HEK293 (cell line): Measurements from ENCODE around the gene ISM2.

Experiments
- CTCF ChIA-PET: fragments of 350-600 bp; formaldehyde crosslinking; extraction: SDS; loops from one replicate; lab custom pipeline; 2021; ENCODE audit warnings: antibody characterized with exemption; lab: Yijun Ruan, JAX
- POLR2A ChIA-PET: fragments of 300-600 bp; formaldehyde crosslinking; extraction: SDS; loops from one replicate; lab custom pipeline; 2020; ENCODE audit warnings: antibody characterized with exemption, inconsistent platforms; lab: Yijun Ruan, JAX
- H3K27ac ChIP-seq: fragments of 200-500 bp; sonication (Bioruptor generic); 2 replicates; pipeline ENCODE4 v1.5.1; 2014; ENCODE audit warnings: low read depth, low read length, control low read depth, inconsistent platforms; ENCODE audit errors: extremely low read depth
- H3K36me3 ChIP-seq, 2 experiments: fragments of 200-500 bp in 1 of 2; sonication (Bioruptor generic) in 1 of 2; 1 replicate in 1 of 2; 2 replicates in 1 of 2; pipeline ENCODE4 v1.5.1; 2014 to 2017; ENCODE audit warnings: inconsistent platforms in 2 of 2, low read length in 2 of 2; ENCODE audit not compliant: control insufficient read depth in 2 of 2, insufficient read depth in 1 of 2
- H3K4me1 ChIP-seq: fragments of 200-500 bp; sonication (Bioruptor generic); 2 replicates; pipeline ENCODE4 v1.5.1; 2014; ENCODE audit warnings: mild to moderate bottlenecking, low read length, inconsistent platforms; ENCODE audit not compliant: control insufficient read depth, insufficient read depth
- H3K4me3 ChIP-seq: 2 replicates; pipeline ENCODE4 v1.5.1; 2011; ENCODE audit warnings: low read depth, mild to moderate bottlenecking, control low read depth, low read length, moderate library complexity
- H3K9me3 ChIP-seq: fragments of 200-500 bp; sonication (Bioruptor generic); 2 replicates; pipeline ENCODE4 v1.5.1; 2014; ENCODE audit warnings: low read depth, low read length, inconsistent platforms; ENCODE audit not compliant: control insufficient read depth, insufficient read depth
- EGR2 ChIP-seq: fragments of 450-650 bp; formaldehyde crosslinking; IDR thresholded peaks from 2 replicates; pipeline ENCODE4 v1.5.1; 2016; ENCODE audit warnings: low read depth, missing biosample characterization, missing genetic modification characterization
- GFI1B ChIP-seq: fragments of 450-650 bp; formaldehyde crosslinking; IDR thresholded peaks from 2 replicates; pipeline ENCODE4 v1.5.1; 2016; ENCODE audit warnings: missing biosample characterization, missing genetic modification characterization
- MEIS1 ChIP-seq: sonication (generic); formaldehyde crosslinking; IDR thresholded peaks from 2 replicates; pipeline ENCODE4 v1.8.1; 2022; ENCODE audit warnings: missing genetic modification reagents, mild to moderate bottlenecking, borderline replicate concordance
- ZBTB49 ChIP-seq: fragments of 450-650 bp; formaldehyde crosslinking; IDR thresholded peaks from 2 replicates; pipeline ENCODE4 v1.5.1; 2016; ENCODE audit warnings: missing biosample characterization, missing genetic modification characterization, low read depth
- ZBTB8A ChIP-seq: fragments of 450-650 bp; formaldehyde crosslinking; IDR thresholded peaks from 2 replicates; pipeline ENCODE4 v1.5.1; 2016; ENCODE audit warnings: missing biosample characterization, missing genetic modification characterization
- ZFP37 ChIP-seq: fragments of 450-650 bp; formaldehyde crosslinking; IDR thresholded peaks from 2 replicates; pipeline ENCODE4 v1.5.1; 2016; ENCODE audit warnings: missing biosample characterization, missing genetic modification characterization
- ZNF2 ChIP-seq: fragments of 450-650 bp; formaldehyde crosslinking; IDR thresholded peaks from 2 replicates; pipeline ENCODE4 v1.5.1; 2016; ENCODE audit warnings: missing biosample characterization, missing genetic modification characterization
- ZNF433 ChIP-seq: fragments of 450-650 bp; formaldehyde crosslinking; IDR thresholded peaks from 2 replicates; pipeline ENCODE4 v1.5.1; 2016; ENCODE audit warnings: missing biosample characterization, missing genetic modification characterization, low read depth
- ZNF610 ChIP-seq: fragments of 450-650 bp; formaldehyde crosslinking; IDR thresholded peaks from 2 replicates; pipeline ENCODE4 v1.5.1; 2016; ENCODE audit warnings: missing biosample characterization, missing genetic modification characterization, borderline replicate concordance
- ZXDB ChIP-seq: fragments of 450-650 bp; formaldehyde crosslinking; IDR thresholded peaks from 2 replicates; pipeline ENCODE4 v1.5.1; 2016; ENCODE audit warnings: missing biosample characterization, missing genetic modification characterization

ISM2 gene

GRCh38 chr14:77424862-77425261, 73.8 kb downstream of the ISM2 start:
- Histone ChIP-seq H3K27ac (no peak overlapping the region), H3K4me3 (no peak overlapping the region), H3K9me3 (no peaks in the 10 kb centered on the region), H3K36me3 (peaks cover 4 to 80% of the 10 kb centered on the region in 2 experiments; a peak in 1 of 3 replicates), H3K4me1 (no peaks in the 10 kb centered on the region)
- TF ChIP-seq ZNF2 (tag by site-specific recombination) (no peak), ZBTB49 (tag by site-specific recombination) (no peak), GFI1B (tag by site-specific recombination) (no peak), EGR2 (tag by site-specific recombination) (no peak), ZBTB8A (tag by site-specific recombination) (no peak), ZNF433 (tag by site-specific recombination) (no peak), ZNF610 (tag by site-specific recombination) (no peak), ZXDB (no peak), MEIS1 (CRISPR knock-in tag) (no peak), ZFP37 (no peak)
- ChIA-PET CTCF (interaction anchor here (0.6 kb wide), 1 partner anchor 124 kb away, joined by 3 read pairs; no protein-coding TSS in a partner anchor), POLR2A (no interaction called here)
